Neuronal stem cell (in vitro differentiated cells): Measurements from ENCODE around the gene CENPQ.

Source experiments
- DNase-seq: peaks from one replicate; pipeline ENCODE4 v3.0.0-alpha.2; 2013; ENCODE audit warnings: low spot score
- H2AFZ ChIP-seq: one replicate; pipeline ENCODE4 v1.6.1; 2013; ENCODE audit warnings: mild to moderate bottlenecking, low read length, inconsistent platforms
- H2AK5ac ChIP-seq: 2 replicates; pipeline ENCODE4 v1.6.1; 2013; ENCODE audit warnings: low read depth, mild to moderate bottlenecking, inconsistent platforms, low read length, moderate library complexity, mixed read lengths
- H2BK120ac ChIP-seq: 2 replicates; pipeline ENCODE4 v1.6.1; 2013; ENCODE audit warnings: low read depth, mild to moderate bottlenecking, inconsistent platforms, low read length, moderate library complexity, mixed read lengths
- H2BK12ac ChIP-seq: one replicate; pipeline ENCODE4 v1.6.1; 2013; ENCODE audit warnings: low read length, inconsistent platforms
- H2BK15ac ChIP-seq: 2 replicates; pipeline ENCODE4 v1.6.1; 2013; ENCODE audit warnings: mild to moderate bottlenecking, low read length, inconsistent platforms, mixed read lengths
- H2BK5ac ChIP-seq: one replicate; pipeline ENCODE4 v1.6.1; 2013; ENCODE audit warnings: inconsistent platforms, mild to moderate bottlenecking, low read length, moderate library complexity
- H3K14ac ChIP-seq: one replicate; pipeline ENCODE4 v1.6.1; 2013; ENCODE audit warnings: low read length, inconsistent platforms
- H3K18ac ChIP-seq: 2 replicates; pipeline ENCODE4 v1.6.1; 2013; ENCODE audit warnings: low read length, inconsistent platforms
- H3K23ac ChIP-seq: 2 replicates; pipeline ENCODE4 v1.6.1; 2013; ENCODE audit warnings: low read depth, mild to moderate bottlenecking, mixed read lengths, low read length, inconsistent platforms; ENCODE audit not compliant: poor library complexity
- H3K27ac ChIP-seq: replicated peaks from 3 replicates; pipeline ENCODE4 v1.5.1; 2013; ENCODE audit warnings: low read length, inconsistent platforms
- H3K27me3 ChIP-seq, 3 experiments: 2 replicates each; pipeline ENCODE4 v1.6.1; 2013; ENCODE audit warnings: low read length in 3 of 3, mild to moderate bottlenecking in 2 of 3, inconsistent platforms in 1 of 3, low read depth in 1 of 3, mixed read lengths in 1 of 3, moderate library complexity in 1 of 3; ENCODE audit not compliant: control insufficient read depth in 3 of 3, insufficient read depth in 3 of 3
- H3K36me3 ChIP-seq, 2 donors: replicated peaks in 1 of 2; 2 replicates each; pipeline ENCODE4 v1.6.1; 2013; ENCODE audit warnings: low read length in 2 of 2; ENCODE audit not compliant: control insufficient read depth in 2 of 2, insufficient read depth in 2 of 2
- H3K4ac ChIP-seq: 2 replicates; pipeline ENCODE4 v1.6.1; 2013; ENCODE audit warnings: inconsistent platforms, mild to moderate bottlenecking, low read length, moderate library complexity
- H3K4me1 ChIP-seq, 2 donors: 1 replicate in 1 of 2; 2 replicates in 1 of 2; pipeline ENCODE4 v1.6.1; 2013; ENCODE audit warnings: low read length in 2 of 2, low read depth in 1 of 2; ENCODE audit not compliant: control insufficient read depth in 2 of 2, insufficient read depth in 1 of 2
- H3K4me2 ChIP-seq: one replicate; pipeline ENCODE4 v1.6.1; 2013; ENCODE audit warnings: mild to moderate bottlenecking, low read length, inconsistent platforms; ENCODE audit not compliant: insufficient read depth, poor library complexity, severe bottlenecking
- H3K4me3 ChIP-seq, 2 donors: 2 replicates each; pipeline ENCODE4 v1.5.1; 2013; ENCODE audit warnings: low read length in 2 of 2, mild to moderate bottlenecking in 2 of 2, inconsistent platforms in 1 of 2, moderate library complexity in 1 of 2
- H3K79me1 ChIP-seq: one replicate; pipeline ENCODE4 v1.6.1; 2013; ENCODE audit warnings: low read depth, mild to moderate bottlenecking, inconsistent platforms, low read length, moderate library complexity
- H3K9ac ChIP-seq: one replicate; pipeline ENCODE4 v1.6.1; 2013; ENCODE audit warnings: mild to moderate bottlenecking, low read depth, low read length, inconsistent platforms; ENCODE audit not compliant: poor library complexity
- H3K9me3 ChIP-seq, 2 donors: replicated peaks in 1 of 2; 2 replicates each; pipeline versions ENCODE3 to v1.6.1; 2013; ENCODE audit warnings: low read length in 2 of 2, mild to moderate bottlenecking in 2 of 2, inconsistent platforms in 1 of 2, low read depth in 1 of 2, mixed read lengths in 1 of 2, moderate library complexity in 1 of 2; ENCODE audit not compliant: control insufficient read depth in 2 of 2, insufficient read depth in 1 of 2
- H4K8ac ChIP-seq: one replicate; pipeline ENCODE4 v1.6.1; 2013; ENCODE audit warnings: low read depth, mild to moderate bottlenecking, inconsistent platforms, low read length, moderate library complexity
- H4K91ac ChIP-seq: one replicate; pipeline ENCODE4 v1.6.1; 2013; ENCODE audit warnings: low read length, low read depth, mild to moderate bottlenecking, inconsistent platforms; ENCODE audit not compliant: poor library complexity
- WGBS, 2 donors: extraction: QIAGEN DNeasy Blood & Tissue Kit; methylation state at CpG; one replicate each; pipeline ENCODE4 v1.1.7; 2013; ENCODE audit warnings: missing lambda C conversion rate in 2 of 2, mixed read lengths in 1 of 2; ENCODE audit not compliant: insufficient read length in 2 of 2, insufficient replicate concordance in 1 of 2; ENCODE audit errors: extremely low coverage in 2 of 2; 5-methylcytosine and 5-hydroxymethylcytosine counted together

The CENPQ gene

GRCh38 chr6:49522710-49523593, 59.8 kb downstream of the CENPQ start:
- H3K9me3 ChIP-seq: no peaks in the 10 kb centered on the region
- no peak overlapping the region for H2BK15ac ChIP-seq
- no peak overlapping the region for H3K9ac ChIP-seq
- no peak overlapping the region for H2BK12ac ChIP-seq
- no peak overlapping the region for H2BK5ac ChIP-seq
- no CpG with 5 or more reads among the region's 7 CpGs for WGBS, 2 donors
- DNase-seq: no peak
- H3K18ac ChIP-seq: no peak overlapping the region
- H4K8ac ChIP-seq: no peak overlapping the region
- no peak overlapping the region for H4K91ac ChIP-seq
- H3K36me3 ChIP-seq: no peaks in the 10 kb centered on the region
- H3K23ac ChIP-seq: no peak overlapping the region
- no peak overlapping the region for H2AK5ac ChIP-seq
- no peak overlapping the region for H3K4ac ChIP-seq
- no peak overlapping the region for H3K4me2 ChIP-seq
- no peaks in the 10 kb centered on the region for H3K27me3 ChIP-seq
- H2AFZ ChIP-seq: no peak overlapping the region
- H2BK120ac ChIP-seq: no peak overlapping the region
- no peak overlapping the region for H3K27ac ChIP-seq
- H3K4me3 ChIP-seq: no peak overlapping the region
- H3K14ac ChIP-seq: no peak overlapping the region
- no peaks in the 10 kb centered on the region for H3K79me1 ChIP-seq
- no peaks in the 10 kb centered on the region for H3K4me1 ChIP-seq

DNA sequence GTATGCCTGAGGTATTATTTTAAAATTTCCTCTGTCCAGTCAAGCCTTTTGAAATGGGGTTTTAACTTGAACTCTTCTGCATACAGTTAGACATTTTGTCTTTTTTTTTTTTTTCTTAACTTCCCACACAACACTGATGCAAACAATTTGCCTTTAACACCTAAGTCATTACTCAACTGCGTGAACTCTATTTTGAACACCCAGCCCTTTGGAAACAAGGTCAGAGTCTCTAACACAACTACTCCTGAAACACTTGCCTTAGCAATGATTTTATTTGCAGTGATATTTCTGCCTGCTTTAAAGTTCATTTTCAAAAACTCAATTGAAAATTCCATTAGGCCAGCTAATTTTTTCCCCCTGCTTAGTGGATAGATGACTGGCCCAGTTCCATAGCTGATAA, 60.7 kb downstream of the CENPQ start:
- H3K79me1 ChIP-seq: no peaks in the 10 kb centered on the region
- H2BK120ac ChIP-seq: no peak overlapping the region
- no CpG with 5 or more reads among the region's 1 CpG for WGBS, 2 donors

GRCh38 chr6:49524541-49524940, 61.4 kb downstream of the CENPQ start:
- Histone ChIP-seq H3K9me3 (no peaks in the 10 kb centered on the region), H3K23ac (no peak overlapping the region), H3K4me1 (no peaks in the 10 kb centered on the region), H2AK5ac (no peak overlapping the region), H3K27ac (no peak overlapping the region), H2BK12ac (no peak overlapping the region), H4K8ac (no peak overlapping the region), H3K36me3 (no peaks in the 10 kb centered on the region), H3K9ac (no peak overlapping the region), H3K18ac (no peak overlapping the region), H3K4me2 (no peak overlapping the region), H3K4me3 (no peak overlapping the region), H3K79me1 (no peaks in the 10 kb centered on the region), H2BK5ac (no peak overlapping the region), H3K4ac (no peak overlapping the region), H2AFZ (no peak overlapping the region), H3K14ac (no peak overlapping the region), H4K91ac (no peak overlapping the region), H2BK15ac (no peak overlapping the region), H3K27me3 (no peaks in the 10 kb centered on the region), H2BK120ac (no peak overlapping the region)
- DNase-seq: no peak
- no CpG with 5 or more reads among the region's 7 CpGs for WGBS, 2 donors

More for the DNA sequence above, 60.7 kb downstream of the CENPQ start:
- Histone ChIP-seq H2BK5ac (no peak overlapping the region), H3K4me2 (no peak overlapping the region), H3K23ac (no peak overlapping the region), H3K36me3 (no peaks in the 10 kb centered on the region), H3K27ac (no peak overlapping the region), H4K8ac (no peak overlapping the region), H2BK15ac (no peak overlapping the region), H3K9ac (no peak overlapping the region), H2AFZ (no peak overlapping the region), H2BK12ac (no peak overlapping the region), H3K4me1 (no peaks in the 10 kb centered on the region), H3K27me3 (no peaks in the 10 kb centered on the region), H3K4me3 (no peak overlapping the region), H3K18ac (no peak overlapping the region), H3K9me3 (no peaks in the 10 kb centered on the region), H3K4ac (no peak overlapping the region), H2AK5ac (no peak overlapping the region), H3K14ac (no peak overlapping the region), H4K91ac (no peak overlapping the region)
- no peak for DNase-seq

DNA sequence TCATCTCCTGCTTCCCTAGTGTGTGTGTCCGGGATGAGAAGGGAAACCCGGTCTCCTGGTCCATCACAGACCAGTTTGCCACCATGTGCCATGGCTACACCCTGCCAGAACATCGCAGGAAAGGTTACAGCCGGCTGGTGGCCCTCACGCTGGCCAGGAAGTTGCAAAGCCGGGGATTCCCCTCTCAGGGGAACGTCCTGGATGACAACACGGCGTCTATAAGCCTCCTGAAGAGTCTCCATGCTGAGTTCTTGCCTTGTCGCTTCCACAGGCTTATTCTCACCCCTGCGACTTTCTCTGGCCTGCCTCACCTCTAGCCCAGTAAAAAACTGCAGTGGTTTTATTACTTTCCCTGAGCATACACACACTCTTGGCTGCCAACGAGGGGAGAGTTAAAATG, 63.4 kb downstream of the CENPQ start:
- Histone ChIP-seq H3K9ac (no peak overlapping the region), H2BK15ac (no peak overlapping the region), H2AK5ac (no peak overlapping the region), H3K4ac (no peak overlapping the region), H3K27ac (no peak overlapping the region), H2BK12ac (no peak overlapping the region), H3K4me1 (no peaks in the 10 kb centered on the region), H2AFZ (no peak overlapping the region), H3K79me1 (no peaks in the 10 kb centered on the region), H3K9me3 (no peaks in the 10 kb centered on the region), H4K8ac (no peak overlapping the region), H3K23ac (no peak overlapping the region), H2BK120ac (no peak overlapping the region), H3K4me2 (no peak overlapping the region), H3K27me3 (no peaks in the 10 kb centered on the region), H2BK5ac (no peak overlapping the region), H3K36me3 (no peaks in the 10 kb centered on the region), H3K4me3 (no peak overlapping the region), H3K18ac (no peak overlapping the region), H4K91ac (no peak overlapping the region), H3K14ac (no peak overlapping the region)
- WGBS, 2 donors: no CpG with 5 or more reads among the region's 12 CpGs
- no peak for DNase-seq
